NB4 (cell line): Measurements from ENCODE around the gene FADD.

Source experiments
- POLR2A ChIP-seq: IDR thresholded peaks from 2 replicates; pipeline ENCODE4 v1.6.1; 2011; ENCODE audit warnings: mild to moderate bottlenecking; ENCODE audit not compliant: insufficient read length; ENCODE audit errors: extremely low read depth
- TF ChIP-seq, protein P1 (sequence below): IDR thresholded peaks from one replicate; pipeline ENCODE4 v1.5.1; 2012; ENCODE audit warnings: low read depth, low read length

DNA sequence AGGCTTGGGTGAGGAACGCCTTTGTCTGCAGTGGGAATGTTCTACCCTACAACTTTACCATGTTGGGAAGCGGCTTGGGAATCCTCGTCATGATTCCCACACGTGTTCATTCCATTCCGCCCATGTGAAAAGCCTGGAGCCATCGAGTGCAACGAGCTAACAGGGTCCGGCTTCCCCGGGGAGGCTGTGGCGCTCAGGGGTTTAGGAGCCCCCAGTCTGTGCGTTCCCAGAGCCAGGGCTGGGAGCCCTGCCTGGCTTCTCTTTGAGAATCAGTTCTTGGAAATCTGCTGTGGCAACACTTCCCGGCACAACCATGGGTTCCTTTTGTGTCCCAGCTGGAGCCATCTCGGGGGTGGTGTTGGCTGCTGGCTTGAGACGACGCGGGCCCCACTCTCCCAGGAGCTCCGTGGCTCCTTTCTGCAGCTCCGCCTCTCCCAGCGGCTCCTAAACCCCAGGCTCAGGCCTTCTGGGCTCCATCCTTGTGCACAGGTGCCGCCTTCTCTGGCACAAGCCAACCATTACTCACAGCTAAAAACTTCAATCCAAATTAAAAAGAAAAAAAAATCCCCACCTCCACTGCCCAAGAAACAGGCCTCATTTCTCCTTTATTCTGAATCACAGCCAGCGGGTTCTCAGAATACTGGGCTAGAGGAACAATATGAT, 48.7 kb downstream of the FADD start:
- TF ChIP-seq, protein P1, sequence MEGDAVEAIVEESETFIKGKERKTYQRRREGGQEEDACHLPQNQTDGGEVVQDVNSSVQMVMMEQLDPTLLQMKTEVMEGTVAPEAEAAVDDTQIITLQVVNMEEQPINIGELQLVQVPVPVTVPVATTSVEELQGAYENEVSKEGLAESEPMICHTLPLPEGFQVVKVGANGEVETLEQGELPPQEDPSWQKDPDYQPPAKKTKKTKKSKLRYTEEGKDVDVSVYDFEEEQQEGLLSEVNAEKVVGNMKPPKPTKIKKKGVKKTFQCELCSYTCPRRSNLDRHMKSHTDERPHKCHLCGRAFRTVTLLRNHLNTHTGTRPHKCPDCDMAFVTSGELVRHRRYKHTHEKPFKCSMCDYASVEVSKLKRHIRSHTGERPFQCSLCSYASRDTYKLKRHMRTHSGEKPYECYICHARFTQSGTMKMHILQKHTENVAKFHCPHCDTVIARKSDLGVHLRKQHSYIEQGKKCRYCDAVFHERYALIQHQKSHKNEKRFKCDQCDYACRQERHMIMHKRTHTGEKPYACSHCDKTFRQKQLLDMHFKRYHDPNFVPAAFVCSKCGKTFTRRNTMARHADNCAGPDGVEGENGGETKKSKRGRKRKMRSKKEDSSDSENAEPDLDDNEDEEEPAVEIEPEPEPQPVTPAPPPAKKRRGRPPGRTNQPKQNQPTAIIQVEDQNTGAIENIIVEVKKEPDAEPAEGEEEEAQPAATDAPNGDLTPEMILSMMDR: no peak
- TF ChIP-seq POLR2A: no peak
